GM12801 (cell line): ENCODE data around the gene MPHOSPH10.

ENCODE experiments used
- TF ChIP-seq, protein P1 (sequence below): IDR thresholded peaks from one replicate; pipeline ENCODE4 v1.5.1; 2011; ENCODE audit warnings: control low read depth; ENCODE audit not compliant: insufficient read length; ENCODE audit errors: extremely low read depth

MPHOSPH10 gene

GRCh38 chr2:71130152-71130904 lies at the start of gene MPHOSPH10, which contains the start of gene MCEE:
TSS of gene MPHOSPH10 (plus strand) at chr2:71130634. CDS start at chr2:71130666, 32 bp downstream.
TSS of gene MCEE (minus strand) at chr2:71130229. CDS start at chr2:71130219, 10 bp downstream.
- TF ChIP-seq, protein P1, sequence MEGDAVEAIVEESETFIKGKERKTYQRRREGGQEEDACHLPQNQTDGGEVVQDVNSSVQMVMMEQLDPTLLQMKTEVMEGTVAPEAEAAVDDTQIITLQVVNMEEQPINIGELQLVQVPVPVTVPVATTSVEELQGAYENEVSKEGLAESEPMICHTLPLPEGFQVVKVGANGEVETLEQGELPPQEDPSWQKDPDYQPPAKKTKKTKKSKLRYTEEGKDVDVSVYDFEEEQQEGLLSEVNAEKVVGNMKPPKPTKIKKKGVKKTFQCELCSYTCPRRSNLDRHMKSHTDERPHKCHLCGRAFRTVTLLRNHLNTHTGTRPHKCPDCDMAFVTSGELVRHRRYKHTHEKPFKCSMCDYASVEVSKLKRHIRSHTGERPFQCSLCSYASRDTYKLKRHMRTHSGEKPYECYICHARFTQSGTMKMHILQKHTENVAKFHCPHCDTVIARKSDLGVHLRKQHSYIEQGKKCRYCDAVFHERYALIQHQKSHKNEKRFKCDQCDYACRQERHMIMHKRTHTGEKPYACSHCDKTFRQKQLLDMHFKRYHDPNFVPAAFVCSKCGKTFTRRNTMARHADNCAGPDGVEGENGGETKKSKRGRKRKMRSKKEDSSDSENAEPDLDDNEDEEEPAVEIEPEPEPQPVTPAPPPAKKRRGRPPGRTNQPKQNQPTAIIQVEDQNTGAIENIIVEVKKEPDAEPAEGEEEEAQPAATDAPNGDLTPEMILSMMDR: no peak

- TF ChIP-seq, protein P1: no peak
Measured at GRCh38 chr2:71082402-71083252, 47.8 kb upstream of the MPHOSPH10 start.

GRCh38 chr2:71100195-71100964 lies 30.1 kb upstream of the MPHOSPH10 start:
- TF ChIP-seq, protein P1: no peak

DNA sequence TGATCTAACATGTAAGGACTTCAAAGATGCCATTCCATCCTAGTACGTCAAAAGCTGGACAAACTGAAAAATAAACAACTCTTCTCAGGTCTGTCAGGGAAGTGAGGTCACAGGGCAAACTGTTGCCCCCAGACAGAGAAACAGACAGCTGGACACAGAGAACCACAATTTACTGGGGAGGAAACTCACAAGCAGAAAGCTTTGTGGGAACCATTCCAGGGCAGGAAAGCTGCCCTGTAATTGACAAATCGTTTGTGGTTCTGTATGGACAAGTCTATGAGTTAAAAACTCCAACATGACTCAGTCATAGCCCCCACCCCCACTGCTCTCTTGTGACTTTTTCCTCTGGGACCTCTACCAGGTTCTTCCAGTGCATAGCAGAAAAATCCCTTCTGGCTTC lies 28.8 kb upstream of the MPHOSPH10 start:
- TF ChIP-seq, protein P1: no peak

- TF ChIP-seq, protein P1: no peak
Measured at GRCh38 chr2:71102981-71103681, 27.3 kb upstream of the MPHOSPH10 start.

- TF ChIP-seq, protein P1: no peak
Measured at GRCh38 chr2:71103809-71104208, 26.6 kb upstream of the MPHOSPH10 start.
